ENCODE results near the gene PRDX2.

Gene PRDX2

DNA sequence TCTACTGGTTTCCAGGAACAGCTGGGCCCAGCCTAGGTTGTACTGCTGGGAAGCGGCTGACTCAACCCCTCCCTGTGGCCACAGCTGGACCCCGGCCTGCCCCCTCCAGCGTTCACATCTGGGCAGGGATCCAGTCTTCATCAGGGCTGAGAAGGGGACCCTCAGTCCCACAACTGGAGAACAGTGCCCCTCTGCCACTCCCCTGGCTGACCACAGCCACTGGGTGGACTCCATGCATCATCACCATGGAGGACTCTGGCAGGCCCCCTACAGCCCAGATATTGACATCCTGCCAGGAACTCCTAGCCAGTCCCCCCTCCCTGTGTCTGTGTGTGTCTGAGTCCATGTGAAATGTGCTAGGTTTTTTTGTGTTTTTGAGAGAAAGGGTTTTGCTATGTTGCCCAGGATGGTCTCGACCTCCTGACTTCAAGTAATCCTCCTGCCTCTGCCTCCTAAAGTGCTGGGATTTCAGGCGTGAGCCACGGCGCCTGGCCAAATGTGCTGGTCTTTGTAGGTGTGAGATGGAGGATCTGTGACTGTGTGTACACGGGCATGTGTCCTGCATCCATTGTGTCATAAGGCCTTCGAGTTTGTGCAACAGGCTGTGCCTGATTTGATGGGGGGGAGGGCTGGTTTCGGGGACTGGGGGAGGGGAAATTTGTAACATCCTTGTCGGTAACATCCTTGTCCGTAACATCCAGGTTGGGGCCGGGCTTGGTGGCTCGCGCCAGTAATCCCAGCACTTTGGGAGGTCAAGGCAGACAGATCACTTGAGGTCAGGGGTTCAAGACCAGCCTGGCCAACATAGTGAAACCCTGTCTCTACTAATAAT is 22.2 kb downstream of the PRDX2 start:
- DNase-seq, result no peak

DNA sequence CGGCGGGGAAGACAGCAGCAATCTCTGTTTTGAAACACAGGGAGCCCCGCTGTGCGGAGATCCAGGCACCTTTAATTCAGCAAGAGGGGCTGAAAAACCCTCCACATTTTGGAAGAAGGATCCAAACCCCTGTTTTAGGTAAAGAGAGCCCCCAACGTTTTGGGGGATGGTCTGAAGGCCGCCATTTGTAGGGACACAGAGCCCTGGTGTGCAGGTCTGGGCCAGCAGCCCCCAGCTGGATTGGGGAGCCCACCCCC is 22.8 kb downstream of the PRDX2 start:
- DNase-seq, result no peak

DNA sequence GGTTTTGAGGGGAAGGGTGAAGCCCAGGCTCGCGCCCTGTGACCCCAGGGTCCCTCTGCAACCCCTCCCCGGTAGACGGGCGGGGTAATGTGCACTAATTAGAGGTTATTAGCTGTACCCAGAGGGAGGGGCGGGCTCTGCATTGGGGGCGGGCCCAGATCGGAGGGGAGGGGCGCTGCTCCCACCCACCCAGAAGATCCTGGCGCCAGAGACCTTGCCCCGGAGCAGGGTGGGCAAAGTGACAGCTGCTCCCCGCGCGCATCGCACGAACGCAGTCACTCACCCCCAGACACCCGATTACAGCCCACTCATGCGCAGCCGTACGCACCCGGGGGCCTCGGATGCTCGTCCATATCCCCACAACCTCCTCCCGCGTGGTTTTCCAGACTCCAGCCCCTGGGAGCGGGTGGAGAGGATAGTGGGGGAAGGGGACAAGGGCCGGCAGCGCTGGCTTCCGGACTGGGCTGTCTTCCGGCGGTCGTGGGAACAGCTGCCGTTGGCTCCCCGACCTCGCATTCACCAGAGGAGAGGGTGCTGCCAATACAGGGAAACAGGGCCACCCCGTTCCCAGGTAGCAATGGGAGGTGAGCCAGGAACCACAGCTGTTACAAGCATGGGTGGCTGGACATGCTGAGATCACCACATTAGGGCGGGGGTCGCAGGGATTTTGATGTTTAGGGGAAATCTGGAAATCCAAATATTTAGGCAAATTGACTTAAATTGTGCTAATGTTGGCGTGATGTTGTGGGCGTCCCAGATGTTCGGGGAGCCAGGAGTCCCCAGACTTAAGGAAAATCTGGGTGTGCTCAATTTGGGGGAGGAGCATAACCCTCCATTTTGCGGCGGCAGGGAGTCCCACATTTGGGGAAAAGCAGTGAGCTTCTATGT is 23.3 kb downstream of the PRDX2 start:
- peak; percentile 55 to 60 for DNase-seq

DNA sequence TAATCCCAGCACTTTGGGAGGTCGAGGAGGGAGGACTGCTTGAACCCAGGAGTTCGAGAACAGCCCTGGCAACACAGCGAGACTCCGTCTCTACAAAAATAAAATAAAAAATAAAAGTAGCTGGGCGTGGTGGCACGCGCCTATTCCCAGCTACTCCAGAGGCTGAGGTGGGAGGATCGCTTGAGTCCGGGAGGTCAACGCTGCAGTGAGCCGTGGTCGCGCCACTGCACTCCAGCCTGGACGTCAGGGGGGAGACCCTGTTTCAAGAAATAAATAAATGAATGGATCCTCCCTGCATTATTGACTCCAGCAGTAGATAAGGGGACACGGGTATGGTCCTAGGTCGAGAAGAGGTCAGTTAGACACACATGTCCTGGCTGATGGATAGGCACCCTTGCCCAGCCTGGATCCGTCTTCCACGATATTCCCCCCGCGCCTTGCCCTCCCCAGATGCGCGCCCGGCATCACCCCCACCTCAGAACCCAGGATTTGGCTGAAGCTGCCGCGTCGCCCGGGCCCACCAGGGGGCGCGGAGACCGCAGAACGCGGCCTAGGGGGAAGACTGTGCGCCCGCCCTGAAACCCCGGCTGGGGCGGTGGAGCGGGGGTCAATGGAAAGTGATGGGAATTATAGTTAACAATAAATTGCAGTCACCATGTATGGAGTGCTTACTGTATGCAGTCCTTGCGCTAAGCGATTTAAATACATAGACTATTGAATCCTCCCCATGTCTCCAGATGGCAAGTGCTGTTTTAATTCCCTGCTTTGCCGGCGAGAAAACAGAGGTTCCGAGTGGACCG is 24.2 kb downstream of the PRDX2 start:
- DNase-seq, result peak; percentile 77 to 86

DNA sequence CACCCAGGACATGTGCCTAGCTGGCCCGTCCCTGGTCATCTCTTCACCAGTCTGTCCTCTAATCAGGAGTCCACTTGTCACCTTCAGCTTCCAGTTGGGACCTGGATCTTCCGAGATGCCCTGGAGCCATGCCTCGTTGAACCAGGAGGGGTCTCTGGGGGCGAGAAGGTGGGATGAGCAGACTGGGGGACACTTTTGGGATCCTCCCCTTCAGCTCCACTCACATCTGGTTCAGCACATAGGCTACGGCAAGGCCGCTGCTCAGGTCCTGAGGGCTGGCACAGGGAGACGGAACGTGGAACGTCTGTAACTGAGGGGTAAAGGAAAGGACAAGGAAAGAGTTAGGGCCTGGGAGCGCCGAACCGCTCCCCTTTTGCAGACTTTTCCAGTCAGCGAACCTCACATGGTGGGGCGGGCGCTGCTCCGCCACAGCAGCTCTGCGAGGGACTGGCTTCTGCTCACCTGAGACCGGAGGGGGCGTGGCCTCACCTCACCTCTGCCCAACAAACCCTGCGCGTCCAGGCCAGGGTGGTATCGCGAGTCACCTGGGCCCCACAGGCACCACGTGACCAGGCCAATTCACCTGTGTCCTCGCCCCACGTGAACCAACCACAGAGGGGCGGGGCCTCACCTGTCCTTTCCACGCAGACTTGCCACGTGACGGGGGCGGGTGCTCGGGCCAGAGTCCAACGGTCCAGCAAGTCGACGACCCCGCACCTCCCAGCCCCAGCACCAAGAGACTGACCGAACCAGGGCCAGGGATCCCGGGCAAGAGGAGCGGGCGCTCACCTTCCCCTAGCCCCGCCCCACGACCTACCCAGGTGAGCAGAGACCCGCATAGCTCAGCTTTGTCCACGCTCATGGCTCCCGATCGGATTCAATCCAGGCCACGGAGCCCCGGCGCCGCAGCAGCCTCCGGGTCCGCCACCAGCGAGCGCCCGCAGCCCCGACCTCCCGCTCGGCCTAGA is 26.7 kb downstream of the PRDX2 start, which contains the start of gene HOOK2:
Gene HOOK2, minus strand, starts transcription at position 965 of the 968 bp plus-strand sequence. Its CDS starts 103 bp downstream, at position 862.
- peak; percentile 59 to 73 for DNase-seq

DNA sequence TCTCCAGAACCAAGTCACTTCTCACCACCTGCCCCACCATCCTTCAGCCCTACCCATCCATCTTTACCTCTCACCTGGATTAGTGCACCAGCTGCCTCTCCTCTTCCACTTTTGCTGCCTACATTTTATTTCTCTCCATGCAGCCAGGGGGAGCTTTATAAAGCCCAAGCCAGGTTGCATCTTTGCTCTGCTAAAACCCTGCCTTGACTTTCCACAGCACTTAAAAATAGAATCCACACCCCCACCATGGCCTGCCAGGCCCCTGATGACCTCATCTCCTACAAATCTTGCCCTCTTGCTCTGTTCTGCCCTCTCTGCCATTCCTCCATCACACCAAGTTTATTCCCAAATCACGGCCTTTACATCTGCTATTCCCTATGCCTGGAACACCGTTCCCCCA is 28.0 kb downstream of the PRDX2 start:
- DNase-seq, result no peak

DNA sequence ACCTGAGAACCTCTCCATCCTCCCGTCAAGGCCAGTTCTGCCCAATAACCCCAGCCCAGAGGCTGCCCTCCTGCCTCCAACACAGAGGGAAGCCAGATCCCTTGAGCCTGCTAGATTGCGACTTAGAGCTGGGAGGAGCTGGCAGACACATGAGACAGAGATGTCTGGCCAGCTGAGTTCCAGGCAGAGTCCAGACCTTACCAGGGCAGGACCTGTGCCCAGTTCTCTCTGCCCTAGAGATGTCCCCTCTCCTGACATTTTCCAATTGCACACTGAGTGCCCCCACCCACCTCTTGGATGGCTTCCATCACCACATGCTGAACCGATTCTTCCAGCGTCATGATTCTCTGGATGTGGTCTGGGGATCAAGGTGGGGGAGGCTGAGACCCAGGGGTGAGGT is 29.3 kb downstream of the PRDX2 start:
- no peak for DNase-seq

DNA sequence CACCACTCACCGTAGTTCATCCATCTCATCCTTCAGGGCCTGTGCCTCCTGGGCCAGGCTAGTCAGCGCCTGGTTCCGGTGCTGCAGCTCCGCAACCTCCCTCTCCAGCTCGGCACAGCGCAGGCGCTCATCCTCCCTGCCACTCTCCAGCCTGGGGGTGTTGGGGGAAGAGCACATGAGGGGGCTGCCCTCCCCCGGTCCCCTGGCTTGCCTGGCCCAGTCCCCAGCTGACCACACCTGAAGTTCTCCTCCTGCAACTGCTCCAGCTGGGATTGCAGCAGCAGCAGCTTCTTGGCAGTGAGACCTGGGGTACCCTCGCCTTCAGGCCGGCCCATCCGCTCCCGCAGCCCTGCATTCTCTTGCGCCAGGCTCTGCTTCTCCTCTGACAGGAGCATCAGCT is 30.7 kb downstream of the PRDX2 start:
- no peak for DNase-seq

DNA sequence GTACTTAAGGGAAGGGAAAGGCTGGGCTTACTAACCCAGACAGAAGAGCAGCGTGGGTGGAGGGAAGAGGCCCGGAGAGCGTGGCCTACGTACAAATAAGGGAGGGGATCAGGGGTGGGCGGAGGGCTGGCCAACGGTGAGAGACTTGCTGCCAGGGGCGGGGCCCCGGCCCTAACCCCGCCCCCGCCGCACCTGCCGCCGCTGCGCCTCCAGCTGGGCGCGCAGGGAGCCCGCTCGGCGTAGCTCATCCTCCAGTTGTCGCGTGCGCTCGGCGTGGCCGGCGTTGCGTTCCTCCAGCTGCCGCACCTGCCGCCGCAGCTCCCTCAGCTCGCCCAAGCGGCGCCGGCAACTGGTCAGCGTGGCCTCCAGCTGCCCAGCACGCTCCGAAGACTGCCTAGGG is 31.9 kb downstream of the PRDX2 start:
- peak; percentile 70 to 81 for DNase-seq

DNA sequence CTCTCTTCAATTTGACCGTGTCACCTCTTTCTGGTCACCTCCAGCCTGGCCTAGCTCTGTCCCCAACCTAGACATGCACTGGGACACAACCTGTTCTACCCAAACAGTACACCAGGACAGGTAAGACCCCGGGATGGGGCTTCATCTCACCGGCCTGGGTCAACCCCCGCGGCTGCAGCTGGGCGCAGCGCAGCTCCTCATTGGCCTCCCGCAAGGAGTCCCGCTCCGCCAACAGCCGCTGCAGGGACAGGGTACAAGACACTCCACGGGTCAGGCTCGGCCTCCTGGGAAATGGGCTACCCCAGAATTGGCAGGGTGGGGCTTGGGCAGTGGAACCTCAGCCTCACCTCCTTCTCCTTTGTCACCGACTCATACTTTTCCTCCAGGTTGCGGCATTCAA is 33.9 kb downstream of the PRDX2 start:
- no peak for DNase-seq

DNA sequence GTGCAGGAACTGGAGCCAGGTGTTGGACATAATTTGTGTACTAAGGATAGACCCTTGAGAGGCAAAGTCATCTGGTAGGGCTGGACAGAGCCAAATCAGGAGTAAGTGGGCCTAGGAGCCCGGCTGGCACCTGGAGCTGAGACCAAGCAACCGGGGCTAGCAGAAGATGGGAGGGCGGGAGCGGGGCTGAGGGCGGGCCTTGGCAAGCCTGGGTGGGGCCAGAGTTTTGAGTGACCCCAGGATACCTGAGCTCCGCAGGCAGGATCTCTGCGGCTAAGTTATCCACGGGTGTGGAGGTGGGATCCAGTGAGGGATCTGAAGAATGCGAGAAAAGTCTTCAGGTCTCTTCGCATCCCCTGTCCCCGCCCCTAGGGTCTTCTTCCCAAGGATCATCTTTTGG is 34.5 kb downstream of the PRDX2 start:
- DNase-seq, result no peak

DNA sequence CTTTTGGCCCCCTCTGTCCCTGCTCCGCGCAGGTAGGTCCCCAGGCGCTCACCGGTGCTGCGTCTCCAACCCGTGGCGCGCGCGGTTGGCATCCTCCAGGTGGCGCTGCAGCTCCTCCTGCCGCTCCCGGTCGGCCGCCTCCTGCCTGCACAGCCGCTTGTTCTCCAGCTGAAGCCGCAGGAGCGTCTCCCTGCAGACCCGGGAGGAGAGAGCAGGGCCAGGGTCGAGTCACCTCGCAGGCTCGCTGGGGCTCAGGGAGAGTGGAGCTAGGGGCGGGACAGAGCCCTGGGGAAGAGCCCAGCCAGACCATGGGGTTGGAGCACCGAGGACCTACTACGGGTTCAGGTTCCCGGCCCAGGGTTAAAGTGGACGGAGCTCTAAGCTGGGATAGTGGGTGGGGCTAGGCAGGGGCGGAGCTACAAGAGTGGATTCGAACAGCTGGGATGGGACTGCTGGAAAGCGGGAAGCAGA is 35.5 kb downstream of the PRDX2 start:
- peak; percentile 81 to 85 for DNase-seq

DNA sequence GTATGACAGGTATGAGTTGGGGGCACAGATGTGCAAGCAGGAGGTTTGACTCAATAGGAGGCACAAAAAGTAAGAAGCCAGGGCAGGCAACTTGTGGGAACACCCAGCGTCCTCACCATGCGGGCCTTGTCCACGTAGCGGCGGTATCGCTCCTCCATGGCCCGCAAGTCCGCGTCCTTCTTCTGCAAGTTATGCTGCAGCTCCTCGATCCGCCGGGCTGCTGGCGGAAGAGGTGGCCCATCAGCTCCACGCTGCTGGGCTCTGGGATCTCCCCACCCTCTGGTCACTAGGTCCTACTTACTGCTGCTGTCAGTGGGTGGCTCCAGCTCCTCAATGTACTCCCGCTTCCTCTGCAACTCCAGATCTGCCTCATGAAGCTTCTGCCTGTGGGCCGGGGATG is 36.9 kb downstream of the PRDX2 start:
- DNase-seq, result no peak

DNA sequence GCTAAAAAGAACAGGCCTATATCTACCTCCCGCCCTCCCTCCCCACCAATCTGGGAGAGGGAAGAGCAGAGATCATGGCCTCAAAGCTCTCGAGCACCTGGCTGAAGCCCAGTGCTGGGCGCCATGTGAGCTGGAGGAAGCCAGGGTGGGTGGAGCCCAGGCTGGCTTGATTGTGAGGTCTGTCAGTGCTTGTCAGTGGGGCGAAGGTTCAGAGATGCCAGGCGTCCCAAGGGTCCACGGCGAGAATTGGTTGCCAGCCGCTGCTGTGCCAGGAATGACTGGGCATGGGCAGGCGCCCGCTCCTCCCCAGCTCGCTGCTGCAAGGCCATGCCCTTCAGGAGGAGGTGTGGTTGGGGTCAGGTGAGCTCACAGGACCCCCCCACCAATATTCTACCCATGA is 38.5 kb downstream of the PRDX2 start:
- no peak for DNase-seq

DNA sequence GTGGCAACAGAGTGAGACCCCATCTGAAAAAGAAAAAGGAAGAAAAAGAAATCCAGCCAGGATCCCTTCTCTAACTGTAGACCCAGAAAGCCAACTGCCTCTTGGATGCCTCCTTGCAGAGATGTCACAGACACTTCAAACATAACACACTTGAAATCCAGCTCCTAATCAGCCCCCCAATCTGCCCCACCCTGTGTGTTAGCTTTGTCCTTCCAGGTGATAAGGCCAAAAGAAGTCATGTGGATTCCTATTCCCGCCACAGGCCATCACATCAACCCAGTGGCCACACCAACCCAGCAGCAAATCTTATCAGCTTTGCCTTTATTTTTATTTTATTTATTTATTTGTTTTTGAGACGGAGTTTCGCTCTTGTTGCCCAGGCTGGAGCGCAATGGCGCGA is 41.9 kb downstream of the PRDX2 start:
- no peak for DNase-seq

DNA sequence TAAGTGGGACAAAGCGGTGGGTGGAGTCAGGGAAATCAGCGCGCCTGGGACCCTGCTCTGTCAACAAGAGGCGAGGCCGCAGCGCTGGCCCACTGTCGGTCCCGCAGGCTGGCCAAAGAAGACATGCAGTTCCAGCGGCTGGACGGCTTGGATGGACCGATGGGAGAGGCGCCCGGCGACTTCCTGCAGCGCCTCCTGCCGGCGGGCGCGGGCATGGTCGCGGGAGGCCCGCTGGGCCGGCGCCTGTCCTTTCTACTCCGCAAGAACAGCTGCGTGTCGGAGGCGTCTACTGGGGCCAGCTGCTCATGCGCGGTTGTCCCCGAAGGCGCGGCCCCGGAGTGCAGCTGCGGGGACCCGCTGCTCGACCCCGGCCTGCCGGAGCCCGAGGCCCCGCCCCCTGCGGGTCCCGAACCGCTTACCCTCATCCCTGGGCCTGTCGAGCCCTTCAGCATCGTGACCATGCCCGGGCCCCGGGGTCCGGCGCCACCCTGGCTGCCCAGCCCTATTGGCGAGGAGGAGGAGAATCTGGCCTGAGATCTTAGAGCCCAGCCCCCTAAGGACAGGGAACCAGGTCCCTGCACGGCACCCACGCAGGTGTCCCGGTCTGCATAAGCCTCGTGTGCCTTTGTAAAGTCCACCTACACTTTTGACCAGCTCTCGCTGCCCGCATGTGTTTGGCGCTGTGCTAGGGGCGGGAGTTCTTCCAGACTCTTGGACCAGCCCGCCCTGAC is 43.9 kb downstream of the PRDX2 start:
- DNase-seq, result peak; percentile 67 to 70

DNA sequence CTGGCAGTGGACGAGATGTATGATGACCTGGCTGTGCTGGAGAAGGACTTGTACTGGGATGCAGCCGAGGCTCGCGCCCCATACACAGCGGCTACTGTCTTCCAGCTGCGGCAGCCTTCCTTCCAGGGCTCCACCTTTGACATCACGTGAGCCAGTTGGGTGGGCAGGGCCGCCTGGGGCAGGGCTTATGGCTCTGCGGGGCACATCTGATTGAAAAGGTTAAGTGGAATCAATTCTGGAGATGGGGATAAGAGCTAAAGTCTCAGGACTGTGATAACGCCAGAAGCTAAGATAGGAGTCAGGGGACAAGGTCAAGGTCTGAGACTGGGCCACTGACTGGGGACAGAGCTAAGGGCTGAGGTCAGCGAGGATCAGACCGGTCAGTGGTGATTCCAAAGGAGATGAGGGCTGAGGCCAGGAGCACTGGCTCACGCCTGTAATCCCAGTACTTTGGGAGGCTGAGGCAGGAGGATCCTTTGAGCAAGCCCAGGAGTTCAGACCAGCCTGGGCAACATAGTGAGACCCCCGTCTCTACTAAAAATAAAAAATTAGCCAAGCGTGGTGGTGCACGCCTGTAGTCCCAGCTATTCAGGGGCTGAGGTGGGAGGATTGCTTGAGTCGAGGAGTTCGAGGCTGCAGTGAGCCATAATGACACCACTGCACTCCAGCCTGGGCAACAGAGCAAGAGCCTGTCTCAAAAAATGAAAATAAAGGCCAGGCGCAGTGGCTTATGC is 45.3 kb downstream of the PRDX2 start:
- no peak for DNase-seq

DNA sequence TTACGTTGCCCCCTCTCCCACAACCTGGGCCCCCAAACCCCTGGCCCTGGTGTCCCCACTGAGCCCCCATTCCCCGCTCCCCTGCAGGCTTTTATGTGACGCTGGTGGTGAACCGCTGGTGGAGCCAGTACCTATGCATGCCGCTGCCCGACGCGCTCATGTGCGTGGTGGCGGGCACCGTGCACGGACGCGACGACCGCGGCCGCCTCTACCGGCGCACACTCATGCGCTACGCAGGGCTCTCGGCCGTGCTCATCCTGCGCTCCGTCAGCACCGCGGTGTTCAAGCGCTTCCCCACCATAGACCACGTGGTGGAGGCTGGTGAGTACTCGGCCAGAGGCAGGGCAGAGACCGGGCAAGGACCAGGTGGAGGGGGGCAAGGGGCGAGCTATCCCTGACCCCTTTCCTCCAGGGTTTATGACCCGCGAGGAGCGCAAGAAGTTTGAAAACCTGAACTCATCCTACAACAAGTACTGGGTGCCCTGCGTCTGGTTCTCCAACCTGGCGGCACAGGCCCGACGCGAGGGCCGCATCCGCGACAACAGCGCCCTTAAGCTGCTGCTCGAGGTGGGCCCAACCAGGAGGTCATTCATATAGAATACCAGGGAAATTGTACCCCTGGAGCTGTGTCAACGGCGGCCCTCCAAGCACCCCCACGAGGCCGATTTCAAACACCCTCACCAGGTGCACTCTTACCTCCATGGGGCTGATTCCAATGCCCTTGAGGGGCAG is 47.0 kb downstream of the PRDX2 start:
- no peak for DNase-seq

DNA sequence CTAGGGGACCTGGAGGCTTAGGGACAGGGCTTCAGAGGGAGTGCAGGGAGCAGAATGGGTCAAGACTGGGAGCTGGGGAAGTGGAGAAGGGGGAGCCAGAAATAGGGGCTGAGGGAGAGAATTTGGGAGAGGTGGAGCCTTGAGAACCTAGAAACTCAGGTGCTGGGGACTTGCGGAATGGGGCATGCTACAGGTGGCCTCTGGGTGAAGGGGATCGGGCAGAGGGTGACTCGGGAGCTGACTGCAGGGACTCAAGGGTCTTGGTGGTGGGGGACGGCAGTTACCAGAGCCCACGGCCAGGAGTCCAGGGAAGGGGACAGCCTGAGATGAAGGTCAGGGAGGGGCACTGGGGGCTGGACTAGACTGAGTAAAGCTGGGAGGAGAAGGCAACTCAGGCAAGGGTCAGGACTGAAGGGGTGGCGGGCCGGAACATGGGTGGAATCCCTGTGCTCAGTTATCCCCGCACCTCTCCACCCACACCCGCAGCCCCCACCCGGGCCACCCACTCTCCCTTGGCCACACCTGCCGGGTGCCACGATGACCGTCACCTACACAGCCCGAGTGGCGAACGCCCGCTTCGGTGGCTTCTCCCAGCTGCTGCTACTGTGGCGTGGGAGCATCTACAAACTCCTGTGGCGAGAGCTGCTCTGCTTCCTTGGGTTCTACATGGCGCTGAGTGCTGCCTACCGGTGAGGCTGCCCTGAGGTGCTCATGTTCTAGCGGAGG is 49.4 kb downstream of the PRDX2 start:
- no peak for DNase-seq

Data from CD4-positive, alpha-beta T cell treated with Interferon alpha-2 for 1 hour (primary cell).